SK-N-SH treated with all-trans-retinoic acid at 6 μM for 48 hours (cell line): Measurements from ENCODE around the gene TNN.

Experiments used
- ATAC-seq: fragments of 200-7000 bp; cut with Tn5 transposase; 3 replicates; pipeline ENCODE4 v1.9.1; 2020; ENCODE audit warnings: mild to moderate bottlenecking, moderate library complexity
- ARNTL ChIP-seq: fragments of 450-650 bp; formaldehyde crosslinking; IDR thresholded peaks from 2 replicates; pipeline ENCODE4 v1.5.0; 2020; ENCODE audit warnings: low read depth, mild to moderate bottlenecking, moderate library complexity, borderline replicate concordance
- BACH2 ChIP-seq: fragments of 250-450 bp; sonication (Bioruptor Pico); IDR thresholded peaks from 2 replicates; pipeline ENCODE4 v1.9.0; 2021; ENCODE audit warnings: mild to moderate bottlenecking, borderline replicate concordance
- CSDC2 ChIP-seq: fragments of 250-450 bp; sonication (Bioruptor Pico); IDR thresholded peaks from 2 replicates; pipeline ENCODE4 v1.5.0; 2020; ENCODE audit warnings: mild to moderate bottlenecking, moderate library complexity
- ESRRG ChIP-seq: fragments of 250-450 bp; sonication (Bioruptor Pico); IDR thresholded peaks from 2 replicates; pipeline ENCODE4 v1.6.1; 2021; ENCODE audit warnings: mild to moderate bottlenecking
- GLIS3 ChIP-seq: fragments of 250-450 bp; sonication (Bioruptor Pico); IDR thresholded peaks from 2 replicates; pipeline ENCODE4 v1.5.0; 2020; ENCODE audit warnings: mild to moderate bottlenecking, moderate library complexity
- OSR1 ChIP-seq: fragments of 250-450 bp; sonication (Bioruptor Pico); IDR thresholded peaks from 2 replicates; pipeline ENCODE4 v1.8.0; 2022; ENCODE audit warnings: moderate library complexity, mild to moderate bottlenecking, inconsistent platforms
- PPARA ChIP-seq: fragments of 250-450 bp; sonication (Bioruptor Pico); IDR thresholded peaks from 2 replicates; pipeline ENCODE4 v1.5.0; 2020; ENCODE audit warnings: mild to moderate bottlenecking, borderline replicate concordance
- RARB ChIP-seq: fragments of 250-450 bp; sonication (Bioruptor Pico); IDR thresholded peaks from 2 replicates; pipeline ENCODE4 v1.8.0; 2021; ENCODE audit warnings: mild to moderate bottlenecking, moderate library complexity
- SNAI2 ChIP-seq: fragments of 250-450 bp; sonication (Bioruptor Pico); IDR thresholded peaks from 2 replicates; pipeline ENCODE4 v1.5.0; 2020; ENCODE audit warnings: mild to moderate bottlenecking, moderate library complexity
- TCF4 ChIP-seq: fragments of 250-450 bp; sonication (Bioruptor Pico); IDR thresholded peaks from 2 replicates; pipeline ENCODE4 v1.8.0; 2021; ENCODE audit warnings: mild to moderate bottlenecking, moderate library complexity, borderline replicate concordance
- TOX ChIP-seq: fragments of 250-450 bp; sonication (Bioruptor Pico); IDR thresholded peaks from 2 replicates; pipeline ENCODE4 v1.8.0; 2021; ENCODE audit warnings: mild to moderate bottlenecking, moderate library complexity, borderline replicate concordance
- ZC3H10 ChIP-seq: fragments of 250-450 bp; sonication (Bioruptor Pico); IDR thresholded peaks from 2 replicates; pipeline ENCODE4 v1.5.1; 2021; ENCODE audit warnings: mild to moderate bottlenecking, moderate library complexity
- ZFP3 ChIP-seq: fragments of 250-450 bp; sonication (Bioruptor Pico); IDR thresholded peaks from 2 replicates; pipeline ENCODE4 v1.5.0; 2020; ENCODE audit warnings: mild to moderate bottlenecking, moderate library complexity
- ZFP30 ChIP-seq: fragments of 450-650 bp; formaldehyde crosslinking; IDR thresholded peaks from 2 replicates; pipeline ENCODE4 v1.5.0; 2022; ENCODE audit warnings: mild to moderate bottlenecking, moderate library complexity
- ZNF565 ChIP-seq: fragments of 450-650 bp; formaldehyde crosslinking; conservative IDR thresholded peaks from 2 replicates; pipeline ENCODE4 v1.5.0; 2020; ENCODE audit warnings: low read depth, mild to moderate bottlenecking, moderate library complexity
- ZNF70 ChIP-seq: fragments of 450-650 bp; formaldehyde crosslinking; IDR thresholded peaks from 2 replicates; pipeline ENCODE4 v1.5.0; 2020; ENCODE audit warnings: mild to moderate bottlenecking, moderate library complexity
- ZNF8 ChIP-seq: fragments of 450-650 bp; formaldehyde crosslinking; IDR thresholded peaks from 2 replicates; pipeline ENCODE4 v1.5.0; 2020; ENCODE audit warnings: mild to moderate bottlenecking, moderate library complexity
- TF ChIP-seq, protein P1 (sequence below): fragments of 250-450 bp; sonication (Bioruptor Pico); IDR thresholded peaks from 2 replicates; pipeline ENCODE4 v1.5.1; 2021; ENCODE audit warnings: mild to moderate bottlenecking, moderate library complexity
- TF ChIP-seq, protein P2 (sequence below): fragments of 250-450 bp; sonication (Bioruptor Pico); IDR thresholded peaks from 2 replicates; pipeline ENCODE4 v1.8.0; 2021; ENCODE audit warnings: low read depth, mild to moderate bottlenecking, moderate library complexity, borderline replicate concordance
- TF ChIP-seq, protein P3 (sequence below): fragments of 250-450 bp; sonication (Bioruptor Pico); IDR thresholded peaks from 2 replicates; pipeline ENCODE4 v1.5.0; 2020; ENCODE audit warnings: mild to moderate bottlenecking, moderate library complexity
- TF ChIP-seq, protein P4 (sequence below): fragments of 250-450 bp; sonication (Bioruptor Pico); IDR thresholded peaks from 2 replicates; pipeline ENCODE4 v1.5.1; 2020; ENCODE audit warnings: low read depth, mild to moderate bottlenecking, moderate library complexity
- TF ChIP-seq, protein P5 (sequence below): fragments of 250-450 bp; sonication (Bioruptor Pico); IDR thresholded peaks from 2 replicates; pipeline ENCODE4 v1.8.0; 2020; ENCODE audit warnings: mild to moderate bottlenecking, moderate library complexity, borderline replicate concordance

The TNN gene

DNA sequence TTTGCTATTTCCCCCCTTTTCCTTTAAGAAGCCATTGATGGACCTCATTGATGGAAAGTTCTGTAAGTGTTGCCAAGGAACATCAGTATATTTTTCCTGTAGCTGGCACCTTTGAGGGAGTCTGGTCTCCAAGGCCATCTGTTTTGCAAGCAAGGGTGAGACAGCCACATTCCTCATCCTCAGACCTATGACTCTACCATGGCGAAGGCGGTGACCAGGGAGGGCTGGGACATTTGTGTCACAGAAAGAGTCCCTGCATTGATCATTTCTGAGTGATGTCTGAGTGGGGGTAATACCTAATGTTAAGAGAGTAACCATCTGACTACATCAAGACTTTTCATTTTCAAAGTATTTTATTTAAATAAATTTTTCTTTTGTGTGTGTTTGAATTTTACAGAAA is 89.6 kb downstream of the TNN start:
- TF ChIP-seq BACH2 (no peak), ZNF70 (CRISPR knock-in tag) (no peak), ZNF8 (CRISPR knock-in tag) (no peak), ARNTL (no peak), ZC3H10 (CRISPR knock-in tag) (no peak), TCF4 (no peak), ESRRG (CRISPR knock-in tag) (no peak), SNAI2 (CRISPR knock-in tag) (no peak), CSDC2 (CRISPR knock-in tag) (no peak), ZFP3 (no peak), OSR1 (no peak), PPARA (CRISPR knock-in tag) (no peak), ZNF565 (CRISPR knock-in tag) (no peak), GLIS3 (CRISPR knock-in tag) (no peak), RARB (CRISPR knock-in tag) (no peak)
- TF ChIP-seq, protein P1, sequence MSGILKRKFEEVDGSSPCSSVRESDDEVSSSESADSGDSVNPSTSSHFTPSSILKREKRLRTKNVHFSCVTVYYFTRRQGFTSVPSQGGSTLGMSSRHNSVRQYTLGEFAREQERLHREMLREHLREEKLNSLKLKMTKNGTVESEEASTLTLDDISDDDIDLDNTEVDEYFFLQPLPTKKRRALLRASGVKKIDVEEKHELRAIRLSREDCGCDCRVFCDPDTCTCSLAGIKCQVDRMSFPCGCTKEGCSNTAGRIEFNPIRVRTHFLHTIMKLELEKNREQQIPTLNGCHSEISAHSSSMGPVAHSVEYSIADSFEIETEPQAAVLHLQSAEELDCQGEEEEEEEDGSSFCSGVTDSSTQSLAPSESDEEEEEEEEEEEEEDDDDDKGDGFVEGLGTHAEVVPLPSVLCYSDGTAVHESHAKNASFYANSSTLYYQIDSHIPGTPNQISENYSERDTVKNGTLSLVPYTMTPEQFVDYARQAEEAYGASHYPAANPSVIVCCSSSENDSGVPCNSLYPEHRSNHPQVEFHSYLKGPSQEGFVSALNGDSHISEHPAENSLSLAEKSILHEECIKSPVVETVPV (CRISPR knock-in tag) = no peak
- TF ChIP-seq, protein P2, sequence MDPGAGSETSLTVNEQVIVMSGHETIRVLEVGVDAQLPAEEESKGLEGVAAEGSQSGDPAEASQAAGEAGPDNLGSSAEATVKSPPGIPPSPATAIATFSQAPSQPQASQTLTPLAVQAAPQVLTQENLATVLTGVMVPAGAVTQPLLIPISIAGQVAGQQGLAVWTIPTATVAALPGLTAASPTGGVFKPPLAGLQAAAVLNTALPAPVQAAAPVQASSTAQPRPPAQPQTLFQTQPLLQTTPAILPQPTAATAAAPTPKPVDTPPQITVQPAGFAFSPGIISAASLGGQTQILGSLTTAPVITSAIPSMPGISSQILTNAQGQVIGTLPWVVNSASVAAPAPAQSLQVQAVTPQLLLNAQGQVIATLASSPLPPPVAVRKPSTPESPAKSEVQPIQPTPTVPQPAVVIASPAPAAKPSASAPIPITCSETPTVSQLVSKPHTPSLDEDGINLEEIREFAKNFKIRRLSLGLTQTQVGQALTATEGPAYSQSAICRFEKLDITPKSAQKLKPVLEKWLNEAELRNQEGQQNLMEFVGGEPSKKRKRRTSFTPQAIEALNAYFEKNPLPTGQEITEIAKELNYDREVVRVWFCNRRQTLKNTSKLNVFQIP (CRISPR knock-in tag) = no peak
- TF ChIP-seq, protein P3, sequence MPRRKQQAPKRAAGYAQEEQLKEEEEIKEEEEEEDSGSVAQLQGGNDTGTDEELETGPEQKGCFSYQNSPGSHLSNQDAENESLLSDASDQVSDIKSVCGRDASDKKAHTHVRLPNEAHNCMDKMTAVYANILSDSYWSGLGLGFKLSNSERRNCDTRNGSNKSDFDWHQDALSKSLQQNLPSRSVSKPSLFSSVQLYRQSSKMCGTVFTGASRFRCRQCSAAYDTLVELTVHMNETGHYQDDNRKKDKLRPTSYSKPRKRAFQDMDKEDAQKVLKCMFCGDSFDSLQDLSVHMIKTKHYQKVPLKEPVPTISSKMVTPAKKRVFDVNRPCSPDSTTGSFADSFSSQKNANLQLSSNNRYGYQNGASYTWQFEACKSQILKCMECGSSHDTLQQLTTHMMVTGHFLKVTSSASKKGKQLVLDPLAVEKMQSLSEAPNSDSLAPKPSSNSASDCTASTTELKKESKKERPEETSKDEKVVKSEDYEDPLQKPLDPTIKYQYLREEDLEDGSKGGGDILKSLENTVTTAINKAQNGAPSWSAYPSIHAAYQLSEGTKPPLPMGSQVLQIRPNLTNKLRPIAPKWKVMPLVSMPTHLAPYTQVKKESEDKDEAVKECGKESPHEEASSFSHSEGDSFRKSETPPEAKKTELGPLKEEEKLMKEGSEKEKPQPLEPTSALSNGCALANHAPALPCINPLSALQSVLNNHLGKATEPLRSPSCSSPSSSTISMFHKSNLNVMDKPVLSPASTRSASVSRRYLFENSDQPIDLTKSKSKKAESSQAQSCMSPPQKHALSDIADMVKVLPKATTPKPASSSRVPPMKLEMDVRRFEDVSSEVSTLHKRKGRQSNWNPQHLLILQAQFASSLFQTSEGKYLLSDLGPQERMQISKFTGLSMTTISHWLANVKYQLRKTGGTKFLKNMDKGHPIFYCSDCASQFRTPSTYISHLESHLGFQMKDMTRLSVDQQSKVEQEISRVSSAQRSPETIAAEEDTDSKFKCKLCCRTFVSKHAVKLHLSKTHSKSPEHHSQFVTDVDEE = no peak
- TF ChIP-seq, protein P4, sequence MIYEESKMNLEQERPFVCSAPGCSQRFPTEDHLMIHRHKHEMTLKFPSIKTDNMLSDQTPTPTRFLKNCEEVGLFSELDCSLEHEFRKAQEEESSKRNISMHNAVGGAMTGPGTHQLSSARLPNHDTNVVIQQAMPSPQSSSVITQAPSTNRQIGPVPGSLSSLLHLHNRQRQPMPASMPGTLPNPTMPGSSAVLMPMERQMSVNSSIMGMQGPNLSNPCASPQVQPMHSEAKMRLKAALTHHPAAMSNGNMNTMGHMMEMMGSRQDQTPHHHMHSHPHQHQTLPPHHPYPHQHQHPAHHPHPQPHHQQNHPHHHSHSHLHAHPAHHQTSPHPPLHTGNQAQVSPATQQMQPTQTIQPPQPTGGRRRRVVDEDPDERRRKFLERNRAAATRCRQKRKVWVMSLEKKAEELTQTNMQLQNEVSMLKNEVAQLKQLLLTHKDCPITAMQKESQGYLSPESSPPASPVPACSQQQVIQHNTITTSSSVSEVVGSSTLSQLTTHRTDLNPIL (CRISPR knock-in tag) = no peak
- ATAC-seq = no peak

DNA sequence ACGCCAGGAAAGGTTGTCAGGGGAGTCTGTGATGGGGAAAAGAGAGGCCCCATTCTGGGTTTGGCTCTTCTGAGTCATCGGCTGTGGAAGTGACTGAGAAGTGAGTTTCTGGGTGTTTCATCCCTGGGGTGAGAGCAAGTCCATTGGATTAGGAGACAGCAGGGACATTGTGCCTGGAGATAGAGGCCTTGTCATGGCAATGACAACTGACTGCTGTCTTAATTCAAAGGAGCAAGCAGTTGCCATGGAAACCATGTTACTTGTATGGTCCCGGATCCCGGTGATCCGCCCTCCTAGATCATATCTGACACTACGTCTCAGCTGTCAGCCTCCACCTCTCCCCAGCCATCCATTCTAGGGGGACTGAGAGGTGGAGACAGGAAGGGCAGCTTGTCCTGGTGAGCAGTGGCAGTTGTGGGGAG is 90.5 kb downstream of the TNN start:
- TF ChIP-seq ZFP30 (CRISPR knock-in tag) (no peak), ZNF8 (CRISPR knock-in tag) (no peak), TCF4 (no peak)
- TF ChIP-seq, protein P5, sequence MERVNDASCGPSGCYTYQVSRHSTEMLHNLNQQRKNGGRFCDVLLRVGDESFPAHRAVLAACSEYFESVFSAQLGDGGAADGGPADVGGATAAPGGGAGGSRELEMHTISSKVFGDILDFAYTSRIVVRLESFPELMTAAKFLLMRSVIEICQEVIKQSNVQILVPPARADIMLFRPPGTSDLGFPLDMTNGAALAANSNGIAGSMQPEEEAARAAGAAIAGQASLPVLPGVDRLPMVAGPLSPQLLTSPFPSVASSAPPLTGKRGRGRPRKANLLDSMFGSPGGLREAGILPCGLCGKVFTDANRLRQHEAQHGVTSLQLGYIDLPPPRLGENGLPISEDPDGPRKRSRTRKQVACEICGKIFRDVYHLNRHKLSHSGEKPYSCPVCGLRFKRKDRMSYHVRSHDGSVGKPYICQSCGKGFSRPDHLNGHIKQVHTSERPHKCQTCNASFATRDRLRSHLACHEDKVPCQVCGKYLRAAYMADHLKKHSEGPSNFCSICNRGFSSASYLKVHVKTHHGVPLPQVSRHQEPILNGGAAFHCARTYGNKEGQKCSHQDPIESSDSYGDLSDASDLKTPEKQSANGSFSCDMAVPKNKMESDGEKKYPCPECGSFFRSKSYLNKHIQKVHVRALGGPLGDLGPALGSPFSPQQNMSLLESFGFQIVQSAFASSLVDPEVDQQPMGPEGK (CRISPR knock-in tag) = no peak
- no peak for ATAC-seq

DNA sequence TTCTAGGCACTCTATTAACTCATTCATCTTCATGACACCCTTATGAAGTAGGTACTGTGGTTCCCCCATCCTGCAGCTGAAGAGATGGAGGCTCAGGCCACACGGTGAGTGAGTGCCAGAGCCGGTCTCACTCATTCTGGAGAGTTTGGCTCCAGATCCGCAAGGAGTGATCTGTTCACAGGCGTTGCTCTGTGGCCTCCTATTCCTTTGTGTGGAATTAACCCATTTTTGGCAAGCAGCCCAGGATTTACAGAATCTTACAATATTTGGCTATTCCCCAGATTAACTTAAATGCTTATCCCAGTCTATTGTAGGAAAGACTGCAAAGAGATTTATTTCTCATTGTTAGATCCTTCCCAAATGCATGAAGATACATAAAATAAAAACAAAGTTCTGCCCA is 95.3 kb downstream of the TNN start:
- no peak for ATAC-seq
- TF ChIP-seq ZC3H10 (CRISPR knock-in tag) (no peak), PPARA (CRISPR knock-in tag) (no peak), ESRRG (CRISPR knock-in tag) (no peak), ZNF70 (CRISPR knock-in tag) (no peak), ZFP3 (no peak), OSR1 (no peak), TOX (CRISPR knock-in tag) (no peak), SNAI2 (CRISPR knock-in tag) (no peak), ZFP30 (CRISPR knock-in tag) (no peak), ZNF565 (CRISPR knock-in tag) (no peak), ARNTL (no peak), CSDC2 (CRISPR knock-in tag) (no peak), TCF4 (no peak)
- TF ChIP-seq, protein P1 (CRISPR knock-in tag) = no peak
- TF ChIP-seq, protein P2 (CRISPR knock-in tag) = no peak
- TF ChIP-seq, all 23 proteins: peak for 0
